Measurements from ENCODE around the gene HEBP2. TPM values are rescaled to one million over a fixed set of nuclear protein-coding genes. Genes with fewer than 3 reads are reported as not detected.

Gene HEBP2
- total RNA-seq, 1 donor from 2014 or later = 40.5 TPM

- H3K9me3 Mint-ChIP-seq (ENCODE audit: unreplicated experiment) = peaks cover 3% of the 10 kb centered on the region
- Histone ChIP-seq H3K27me3 (ENCODE audit: insufficient read depth, low read length) (no peaks in the 10 kb centered on the region), H2AFZ (ENCODE audit: low read depth, low read length) (no peak overlapping the region), H3K4me2 (ENCODE audit: low read length) (no peak overlapping the region), H3K36me3 (ENCODE audit: insufficient read depth, low read length) (no peaks in the 10 kb centered on the region), H3K9me3 (ENCODE audit: insufficient read depth, low read depth, low read length) (no peaks in the 10 kb centered on the region), H3K9ac (ENCODE audit: low read length) (no peak overlapping the region), H4K20me1 (ENCODE audit: insufficient read depth, low read length) (no peaks in the 10 kb centered on the region), H3K79me2 (ENCODE audit: insufficient read depth, low read length) (no peaks in the 10 kb centered on the region), H3K27ac (ENCODE audit: low read depth, low read length) (no peak overlapping the region), H3K4me1 (ENCODE audit: insufficient read depth, low read length) (no peaks in the 10 kb centered on the region), H3K4me3 (ENCODE audit: insufficient read depth, low read depth, low read length) (no peak overlapping the region)
- no peak for FAIRE-seq
- H3K36me3 Mint-ChIP-seq (ENCODE audit: low read depth, unreplicated experiment) = no peaks in the 10 kb centered on the region
- no peak overlapping the region for H3K4me3 Mint-ChIP-seq (ENCODE audit: unreplicated experiment)
- no peaks in the 10 kb centered on the region for H3K4me1 Mint-ChIP-seq (ENCODE audit: low read depth, unreplicated experiment)
- H3K27ac Mint-ChIP-seq (ENCODE audit: unreplicated experiment) = no peak overlapping the region
- no peaks in the 10 kb centered on the region for H3K27me3 Mint-ChIP-seq (ENCODE audit: low read depth, unreplicated experiment)
- DNase-seq (ENCODE audit: low read depth) = no peak
- TF ChIP-seq EZH2 (IDR thresholded peaks at IDR 0.05; ENCODE audit: insufficient read depth, low read length) (no peak), CTCF (IDR thresholded peaks at IDR 0.05; ENCODE audit: insufficient read depth, low read depth, low read length) (no peak)
Observed at GRCh38 chr6:138389551-138389950, 14.5 kb upstream of the HEBP2 start.

- H3K9me3 ChIP-seq (ENCODE audit: insufficient read depth, low read depth, low read length) = no peaks in the 10 kb centered on the region
- TF ChIP-seq CTCF (IDR thresholded peaks at IDR 0.05; ENCODE audit: insufficient read depth, low read depth, low read length) (no peak), EZH2 (IDR thresholded peaks at IDR 0.05; ENCODE audit: insufficient read depth, low read length) (no peak)
- no peaks in the 10 kb centered on the region for H3K27me3 ChIP-seq (ENCODE audit: insufficient read depth, low read length)
- FAIRE-seq = no peak
- Mint-ChIP-seq H3K27me3 (ENCODE audit: low read depth, unreplicated experiment) (no peaks in the 10 kb centered on the region), H3K4me3 (ENCODE audit: unreplicated experiment) (no peak overlapping the region), H3K27ac (ENCODE audit: unreplicated experiment) (no peak overlapping the region), H3K9me3 (ENCODE audit: unreplicated experiment) (peaks cover 3% of the 10 kb centered on the region), H3K4me1 (ENCODE audit: low read depth, unreplicated experiment) (no peaks in the 10 kb centered on the region), H3K36me3 (ENCODE audit: low read depth, unreplicated experiment) (no peaks in the 10 kb centered on the region)
- no peak for DNase-seq (ENCODE audit: low read depth)
- no peak overlapping the region for H3K4me2 ChIP-seq (ENCODE audit: low read length)
- no peak overlapping the region for H3K27ac ChIP-seq (ENCODE audit: low read depth, low read length)
- no peak overlapping the region for H2AFZ ChIP-seq (ENCODE audit: low read depth, low read length)
- no peaks in the 10 kb centered on the region for H3K79me2 ChIP-seq (ENCODE audit: insufficient read depth, low read length)
- no peak overlapping the region for H3K9ac ChIP-seq (ENCODE audit: low read length)
- H3K4me3 ChIP-seq (ENCODE audit: insufficient read depth, low read depth, low read length) = no peak overlapping the region
- H3K4me1 ChIP-seq (ENCODE audit: insufficient read depth, low read length) = no peaks in the 10 kb centered on the region
- H4K20me1 ChIP-seq (ENCODE audit: insufficient read depth, low read length) = no peaks in the 10 kb centered on the region
- no peaks in the 10 kb centered on the region for H3K36me3 ChIP-seq (ENCODE audit: insufficient read depth, low read length)
Observed at GRCh38 chr6:138393871-138394783, 9.9 kb upstream of the HEBP2 start.

DNA sequence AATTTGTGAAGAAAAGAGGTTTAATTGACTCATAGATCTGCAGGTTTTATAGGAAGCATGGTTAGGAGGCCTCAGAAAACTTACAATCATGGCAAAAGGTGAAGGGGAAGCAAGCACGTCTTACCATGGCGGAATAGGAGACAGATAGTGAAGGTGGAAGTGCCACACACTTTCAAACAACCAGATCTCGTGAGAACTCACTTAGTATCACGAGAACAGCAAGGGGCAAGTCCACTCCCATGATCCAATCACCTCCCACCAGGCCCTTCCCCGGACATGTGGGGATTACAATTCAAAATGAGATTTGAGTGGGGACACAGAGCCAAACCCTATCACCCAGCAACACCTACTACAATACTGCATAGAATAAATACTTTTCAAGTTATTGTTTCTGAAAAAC lies 7.3 kb upstream of the HEBP2 start:
- Histone ChIP-seq H3K4me2 (ENCODE audit: low read length) (no peak overlapping the region), H3K79me2 (ENCODE audit: insufficient read depth, low read length) (no peaks in the 10 kb centered on the region), H3K27ac (ENCODE audit: low read depth, low read length) (no peak overlapping the region), H3K9ac (ENCODE audit: low read length) (no peak overlapping the region), H3K36me3 (ENCODE audit: insufficient read depth, low read length) (no peaks in the 10 kb centered on the region), H2AFZ (ENCODE audit: low read depth, low read length) (no peak overlapping the region), H3K27me3 (ENCODE audit: insufficient read depth, low read length) (no peaks in the 10 kb centered on the region), H3K4me1 (ENCODE audit: insufficient read depth, low read length) (no peaks in the 10 kb centered on the region), H3K4me3 (ENCODE audit: insufficient read depth, low read depth, low read length) (no peak overlapping the region), H4K20me1 (ENCODE audit: insufficient read depth, low read length) (no peaks in the 10 kb centered on the region), H3K9me3 (ENCODE audit: insufficient read depth, low read depth, low read length) (no peaks in the 10 kb centered on the region)
- Mint-ChIP-seq H3K4me3 (ENCODE audit: unreplicated experiment) (no peak overlapping the region), H3K4me1 (ENCODE audit: low read depth, unreplicated experiment) (no peaks in the 10 kb centered on the region), H3K36me3 (ENCODE audit: low read depth, unreplicated experiment) (no peaks in the 10 kb centered on the region), H3K27me3 (ENCODE audit: low read depth, unreplicated experiment) (no peaks in the 10 kb centered on the region), H3K9me3 (ENCODE audit: unreplicated experiment) (peaks cover 3% of the 10 kb centered on the region), H3K27ac (ENCODE audit: unreplicated experiment) (no peak overlapping the region)
- no peak for FAIRE-seq
- TF ChIP-seq EZH2 (IDR thresholded peaks at IDR 0.05; ENCODE audit: insufficient read depth, low read length) = no peak
- TF ChIP-seq CTCF (IDR thresholded peaks at IDR 0.05; ENCODE audit: insufficient read depth, low read depth, low read length) = no peak
- no peak for DNase-seq (ENCODE audit: low read depth)

Measured in astrocyte (in vitro differentiated cells and primary cell).